ENCODE measurements around the gene TSR2. TPM values are rescaled to one million over a fixed set of nuclear protein-coding genes. Genes with fewer than 3 reads are reported as not detected.

TSR2 gene
- total RNA-seq, 1 experiment from 2014 or later = 27.9 TPM

Other genes with a start within 250 kb of the TSR2 start
- 0.05 TPM for gene WNK3, start 82.4 kb upstream of the TSR2 start, total RNA-seq (2021; ENCODE audit: unreplicated experiment)
- gene FGD1, start 55.8 kb downstream of the TSR2 start, total RNA-seq (2021; ENCODE audit: unreplicated experiment) = 5.8 TPM
- gene GNL3L, start 89.8 kb downstream of the TSR2 start, total RNA-seq (2021; ENCODE audit: unreplicated experiment) = 60.2 TPM

All from HCT116 (cell line).